Activated naive CD8-positive, alpha-beta T cell treated with anti-CD3 and anti-CD28 coated beads for 36 hours (primary cell): ENCODE results near the gene KIFAP3. TPM values are rescaled to one million over a fixed set of nuclear protein-coding genes. Genes with fewer than 3 reads are reported as not detected.
A peak's percentile ranks its signal among the peaks of the same experiment; 100 is the strongest.
"Not testable (repeated sequence)": the region's sequence is repeated elsewhere in the genome, so short reads cannot be mapped to it uniquely, and the experiment has no call there.

Experiments used
- DNase-seq: peaks from one replicate; pipeline ENCODE4 v3.0.0; 2021
- H3K27ac Mint-ChIP-seq: one replicate; pipeline ENCODE4 v1.8.0; 2022; ENCODE audit warnings: mild to moderate bottlenecking, moderate library complexity, mixed read lengths
- H3K27me3 Mint-ChIP-seq: one replicate; pipeline ENCODE4 v1.8.0; 2022; ENCODE audit warnings: mild to moderate bottlenecking, mixed read lengths
- H3K36me3 Mint-ChIP-seq: one replicate; pipeline ENCODE4 v1.8.0; 2021; ENCODE audit warnings: mild to moderate bottlenecking, mixed read lengths
- H3K4me1 Mint-ChIP-seq: one replicate; pipeline ENCODE4 v1.8.0; 2021; ENCODE audit warnings: mixed read lengths
- H3K4me3 Mint-ChIP-seq: one replicate; pipeline ENCODE4 v1.8.0; 2022; ENCODE audit warnings: mild to moderate bottlenecking, moderate library complexity, mixed read lengths
- H3K9me3 Mint-ChIP-seq: one replicate; pipeline ENCODE4 v1.8.0; 2022; ENCODE audit warnings: mixed read lengths
- total RNA-seq, 2 experiments: library from RNA; stranded (reverse); gene quantifications; one replicate each; pipeline ENCODE4 v1.2.3, GENCODE V29; 2021

Gene KIFAP3
- total RNA-seq, 2 experiments from 2014 or later, result 13.8 to 14.9 TPM

GRCh38 chr1:169931795-169932231 is 142.7 kb downstream of the KIFAP3 start:
- no peak for DNase-seq
- Mint-ChIP-seq H3K27me3 (no peaks in the 10 kb centered on the region), H3K4me1 (peaks cover 2% of the 10 kb centered on the region), H3K27ac (no peak overlapping the region), H3K36me3 (no peaks in the 10 kb centered on the region), H3K4me3 (no peak overlapping the region), H3K9me3 (no peaks in the 10 kb centered on the region)

GRCh38 chr1:169929210-169929526 is 145.3 kb downstream of the KIFAP3 start:
- Mint-ChIP-seq H3K36me3 (no peaks in the 10 kb centered on the region), H3K27me3 (no peaks in the 10 kb centered on the region), H3K9me3 (no peaks in the 10 kb centered on the region), H3K4me3 (no peak overlapping the region), H3K4me1 (peaks cover 5% of the 10 kb centered on the region), H3K27ac (no peak overlapping the region)
- no peak for DNase-seq

- H3K4me1 Mint-ChIP-seq, result peaks cover 5% of the 10 kb centered on the region
- no peaks in the 10 kb centered on the region for H3K36me3 Mint-ChIP-seq
- no peaks in the 10 kb centered on the region for H3K27me3 Mint-ChIP-seq
- DNase-seq, result no peak
- no peaks in the 10 kb centered on the region for H3K9me3 Mint-ChIP-seq
- no peak overlapping the region for H3K4me3 Mint-ChIP-seq
- H3K27ac Mint-ChIP-seq, result no peak overlapping the region
These were observed 145.9 kb downstream of the KIFAP3 start for GRCh38 chr1:169928438-169929209.

- peaks cover 5% of the 10 kb centered on the region for H3K4me1 Mint-ChIP-seq
- no peaks in the 10 kb centered on the region for H3K36me3 Mint-ChIP-seq
- H3K4me3 Mint-ChIP-seq, result no peak overlapping the region
- no peak overlapping the region for H3K27ac Mint-ChIP-seq
- H3K9me3 Mint-ChIP-seq, result no peaks in the 10 kb centered on the region
- DNase-seq, result no peak
- H3K27me3 Mint-ChIP-seq, result no peaks in the 10 kb centered on the region
These were observed 148.7 kb downstream of the KIFAP3 start for GRCh38 chr1:169925505-169926482.

GRCh38 chr1:169924829-169925228 is 149.7 kb downstream of the KIFAP3 start:
- no peaks in the 10 kb centered on the region for H3K27me3 Mint-ChIP-seq
- no peak overlapping the region for H3K4me3 Mint-ChIP-seq
- no peak overlapping the region for H3K27ac Mint-ChIP-seq
- DNase-seq, result no peak
- peaks cover 5% of the 10 kb centered on the region for H3K4me1 Mint-ChIP-seq
- H3K36me3 Mint-ChIP-seq, result no peaks in the 10 kb centered on the region
- H3K9me3 Mint-ChIP-seq, result no peaks in the 10 kb centered on the region

GRCh38 chr1:169924063-169924462 is 150.4 kb downstream of the KIFAP3 start:
- Mint-ChIP-seq H3K4me1 (peaks cover 5% of the 10 kb centered on the region), H3K27ac (no peak overlapping the region), H3K4me3 (no peak overlapping the region), H3K36me3 (no peaks in the 10 kb centered on the region), H3K9me3 (no peaks in the 10 kb centered on the region), H3K27me3 (no peaks in the 10 kb centered on the region)
- no peak for DNase-seq

- Mint-ChIP-seq H3K27me3 (no peaks in the 10 kb centered on the region), H3K27ac (no peak overlapping the region), H3K9me3 (no peaks in the 10 kb centered on the region), H3K36me3 (no peaks in the 10 kb centered on the region), H3K4me1 (peaks cover 2% of the 10 kb centered on the region), H3K4me3 (no peak overlapping the region)
- DNase-seq, result no peak
These were observed 153.4 kb downstream of the KIFAP3 start for GRCh38 chr1:169921080-169921479.

- DNase-seq, result no peak
- Mint-ChIP-seq H3K36me3 (no peaks in the 10 kb centered on the region), H3K4me1 (no peaks in the 10 kb centered on the region), H3K9me3 (no peaks in the 10 kb centered on the region), H3K27me3 (no peaks in the 10 kb centered on the region), H3K4me3 (no peak overlapping the region), H3K27ac (no peak overlapping the region)
These were observed 155.6 kb downstream of the KIFAP3 start for GRCh38 chr1:169918927-169919326.

GRCh38 chr1:169918220-169918619 is 156.3 kb downstream of the KIFAP3 start:
- DNase-seq, H3K4me1 Mint-ChIP-seq, H3K27me3 Mint-ChIP-seq, H3K27ac Mint-ChIP-seq, H3K4me3 Mint-ChIP-seq, H3K36me3 Mint-ChIP-seq, H3K9me3 Mint-ChIP-seq: not testable (repeated sequence)

- H3K4me3 Mint-ChIP-seq, result no peak overlapping the region
- H3K4me1 Mint-ChIP-seq, result no peaks in the 10 kb centered on the region
- no peaks in the 10 kb centered on the region for H3K27me3 Mint-ChIP-seq
- H3K9me3 Mint-ChIP-seq, result peaks cover 3% of the 10 kb centered on the region
- H3K27ac Mint-ChIP-seq, result no peak overlapping the region
- DNase-seq, result no peak
- peaks cover 2% of the 10 kb centered on the region for H3K36me3 Mint-ChIP-seq
These were observed 159.3 kb downstream of the KIFAP3 start for GRCh38 chr1:169915150-169915549.

- DNase-seq, result no peak
- no peaks in the 10 kb centered on the region for H3K27me3 Mint-ChIP-seq
- no peak overlapping the region for H3K27ac Mint-ChIP-seq
- no peak overlapping the region for H3K4me3 Mint-ChIP-seq
- H3K4me1 Mint-ChIP-seq, result no peaks in the 10 kb centered on the region
- peaks cover 3% of the 10 kb centered on the region for H3K9me3 Mint-ChIP-seq
- peaks cover 2% of the 10 kb centered on the region for H3K36me3 Mint-ChIP-seq
These were observed 160.0 kb downstream of the KIFAP3 start for GRCh38 chr1:169914531-169914930.

GRCh38 chr1:169909499-169909898 is 165.0 kb downstream of the KIFAP3 start:
- DNase-seq, result no peak
- peaks cover 3% of the 10 kb centered on the region for H3K9me3 Mint-ChIP-seq
- H3K27ac Mint-ChIP-seq, result no peak overlapping the region
- H3K4me3 Mint-ChIP-seq, result no peak overlapping the region
- H3K36me3 Mint-ChIP-seq, result peaks cover 2% of the 10 kb centered on the region
- H3K4me1 Mint-ChIP-seq, result peaks cover 3% of the 10 kb centered on the region
- H3K27me3 Mint-ChIP-seq, result no peaks in the 10 kb centered on the region

GRCh38 chr1:169906938-169907337 is 167.6 kb downstream of the KIFAP3 start:
- Mint-ChIP-seq H3K9me3 (peaks cover 2% of the 10 kb centered on the region), H3K27me3 (no peaks in the 10 kb centered on the region), H3K36me3 (peaks cover under 1% of the 10 kb centered on the region), H3K4me3 (no peak overlapping the region), H3K4me1 (peaks cover 15% of the 10 kb centered on the region), H3K27ac (no peak overlapping the region)
- no peak for DNase-seq

- Mint-ChIP-seq H3K4me1 (peaks cover 15% of the 10 kb centered on the region), H3K9me3 (no peaks in the 10 kb centered on the region), H3K27me3 (no peaks in the 10 kb centered on the region), H3K27ac (no peak overlapping the region), H3K4me3 (no peak overlapping the region), H3K36me3 (no peaks in the 10 kb centered on the region)
- no peak for DNase-seq
These were observed 169.7 kb downstream of the KIFAP3 start for GRCh38 chr1:169904834-169905233.

- peak overlapping the region; percentile 10 for H3K27ac Mint-ChIP-seq
- H3K36me3 Mint-ChIP-seq, result no peaks in the 10 kb centered on the region
- H3K9me3 Mint-ChIP-seq, result no peaks in the 10 kb centered on the region
These were observed 171.7 kb downstream of the KIFAP3 start for GRCh38 chr1:169902751-169903150.

More at GRCh38 chr1:169902751-169903150, 171.7 kb downstream of the KIFAP3 start:
- Mint-ChIP-seq H3K4me3 (no peak overlapping the region), H3K4me1 (peaks cover 12% of the 10 kb centered on the region), H3K27me3 (peaks cover 3% of the 10 kb centered on the region)
- DNase-seq, result no peak
